Measurements from ENCODE around the gene ABI3.

The ABI3 gene

GRCh38 chr17:49197346-49197998 lies 13.0 kb upstream of the ABI3 start:
- DNase-seq (ENCODE audit: low spot score), result no peak
- H3K27ac ChIP-seq, result no peak overlapping the region
- no peak overlapping the region for H3K4me3 ChIP-seq
- TF ChIP-seq CTCF (IDR thresholded peaks at IDR 0.05), result no peak

DNA sequence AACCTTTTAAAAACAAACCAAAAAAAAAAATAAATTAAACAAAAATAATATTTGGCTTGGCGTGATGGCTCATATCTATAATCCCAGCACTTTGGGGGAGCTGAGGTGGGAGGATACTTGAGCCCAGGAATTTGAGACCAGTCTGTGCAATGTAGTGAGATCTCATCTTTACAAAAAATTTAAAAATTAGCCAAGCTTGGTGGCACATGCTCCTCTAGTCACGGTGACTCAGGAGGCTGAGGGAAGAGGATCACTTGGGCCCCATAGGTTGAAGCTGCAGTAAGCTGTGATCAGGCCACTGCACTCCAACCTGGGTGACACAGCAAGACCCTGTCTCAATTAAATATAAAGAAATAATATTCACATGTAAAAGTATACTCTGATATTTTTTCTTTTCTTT lies 12.3 kb upstream of the ABI3 start:
- DNase-seq (ENCODE audit: low spot score), result no peak
- no peak overlapping the region for H3K4me3 ChIP-seq
- H3K27ac ChIP-seq, result no peak overlapping the region
- no peak for TF ChIP-seq CTCF (IDR thresholded peaks at IDR 0.05)

DNA sequence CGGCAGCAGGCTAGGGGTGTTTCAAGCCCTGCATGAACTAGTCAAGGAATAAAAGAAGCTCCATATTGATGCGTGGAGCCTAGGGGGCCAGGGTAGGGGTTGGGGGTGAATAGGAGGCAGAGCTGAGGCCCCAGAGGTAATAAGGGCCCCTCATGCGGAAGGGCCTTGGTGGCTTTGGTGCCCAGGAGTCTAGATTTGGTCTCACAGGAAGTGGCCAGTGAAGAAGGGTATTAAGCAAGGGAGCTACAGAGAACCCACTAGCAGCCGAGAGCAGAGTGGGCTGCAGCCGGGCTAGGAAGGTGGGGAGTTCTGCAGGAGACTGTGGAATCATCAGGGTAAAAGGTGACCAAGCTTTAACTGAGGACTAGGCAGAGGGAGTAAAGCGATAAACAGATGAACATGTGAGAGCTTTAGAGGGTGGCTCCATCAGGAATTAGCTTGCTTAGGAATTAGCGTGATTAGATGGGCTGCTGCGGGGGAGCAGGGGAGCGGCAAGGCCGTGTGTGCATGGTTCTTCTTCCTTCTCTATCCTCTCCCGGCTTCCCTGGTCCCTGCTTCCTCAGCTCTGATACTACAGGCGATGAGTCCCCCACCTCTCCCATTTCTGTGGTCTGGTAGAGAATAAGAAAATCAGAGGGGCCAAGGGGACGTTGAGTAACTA lies 10.0 kb upstream of the ABI3 start:
- DNase-seq (ENCODE audit: low spot score), result no peak
- TF ChIP-seq CTCF (IDR thresholded peaks at IDR 0.05), result no peak
- Histone ChIP-seq H3K4me3 (no peak overlapping the region), H3K27ac (no peak overlapping the region)

GRCh38 chr17:49201481-49201927 lies 9.0 kb upstream of the ABI3 start:
- TF ChIP-seq CTCF (IDR thresholded peaks at IDR 0.05), result no peak
- peak overlapping the region in 1 of 2 donors; percentile 40 for H3K27ac ChIP-seq

DNA sequence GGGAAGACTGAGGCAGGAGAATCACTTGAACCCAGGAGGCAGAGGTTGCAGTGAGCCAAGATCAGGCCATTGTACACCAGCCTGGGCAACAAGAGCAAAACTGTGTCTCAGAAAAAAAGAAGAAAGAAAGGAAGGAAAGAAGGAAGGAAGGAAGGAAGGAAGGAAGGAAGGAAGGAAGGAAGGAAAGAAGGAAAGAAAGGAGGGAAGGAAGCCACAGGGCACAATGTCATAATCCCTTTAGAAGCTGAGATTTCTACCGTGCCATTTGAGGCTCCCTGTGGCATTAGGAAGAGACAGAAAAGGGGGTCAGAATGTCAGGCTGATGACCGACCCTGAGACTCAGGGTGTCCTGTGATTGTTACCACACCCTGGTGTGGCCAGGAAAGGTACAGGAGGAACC lies 6.7 kb upstream of the ABI3 start:
- Histone ChIP-seq H3K27ac (no peak overlapping the region), H3K4me3 (no peak overlapping the region)
- TF ChIP-seq CTCF (IDR thresholded peaks at IDR 0.05), result no peak
- no peak for DNase-seq (ENCODE audit: low spot score)

More at GRCh38 chr17:49201481-49201927, 9.0 kb upstream of the ABI3 start:
- DNase-seq (ENCODE audit: low spot score), result no peak
- H3K4me3 ChIP-seq, result no peak overlapping the region

GRCh38 chr17:49204516-49204915 lies 6.0 kb upstream of the ABI3 start:
- no peak for TF ChIP-seq CTCF (IDR thresholded peaks at IDR 0.05)
- no peak overlapping the region for H3K27ac ChIP-seq
- DNase-seq (ENCODE audit: low spot score), result no peak
- H3K4me3 ChIP-seq, result no peak overlapping the region

- Histone ChIP-seq H3K4me3 (no peak overlapping the region), H3K27ac (no peak overlapping the region)
- TF ChIP-seq CTCF (IDR thresholded peaks at IDR 0.05), result no peak
- no peak for DNase-seq (ENCODE audit: low spot score)
These were observed 1.4 kb upstream of the ABI3 start for GRCh38 chr17:49209061-49209571.
